K562 (cell line): Measurements from ENCODE around the gene C16orf92. TPM values are rescaled to one million over a fixed set of nuclear protein-coding genes. Genes with fewer than 3 reads are reported as not detected.
A peak's percentile ranks its signal among the peaks of the same experiment; 100 is the strongest.

ENCODE experiments used
- BACH1 ChIP-seq: fragments of 200-800 bp; sonication (Bioruptor generic); IDR thresholded peaks from 2 replicates; pipeline ENCODE4 v1.6.1; 2016; ENCODE audit warnings: missing genetic modification characterization, missing compliant biosample characterization
- CBFA2T2 ChIP-seq: fragments of 450-650 bp; conservative IDR thresholded peaks from 2 replicates; pipeline ENCODE4 v1.6.1; 2017; ENCODE audit warnings: mild to moderate bottlenecking
- CBX5 ChIP-seq: IDR thresholded peaks from 2 replicates; pipeline ENCODE4 v1.6.1; 2014; ENCODE audit warnings: low read depth, borderline replicate concordance
- FOS ChIP-seq: IDR thresholded peaks from 3 replicates; pipeline ENCODE4 v1.6.1; 2011; ENCODE audit not compliant: insufficient read length; ENCODE audit errors: extremely low read depth
- FOXA1 ChIP-seq: fragments of 450-650 bp; IDR thresholded peaks from 2 replicates; pipeline ENCODE4 v1.6.1; 2016; ENCODE audit warnings: mild to moderate bottlenecking, borderline replicate concordance
- GABPA ChIP-seq: fragments of 200-800 bp; sonication (Bioruptor generic); conservative IDR thresholded peaks from 2 replicates; pipeline ENCODE4 v1.6.1; 2016; ENCODE audit warnings: low read depth, missing genetic modification characterization, missing compliant biosample characterization
- HDAC3 ChIP-seq: fragments of 450-650 bp; IDR thresholded peaks from 2 replicates; pipeline ENCODE4 v1.6.1; 2018; ENCODE audit warnings: borderline replicate concordance, mild to moderate bottlenecking, moderate library complexity; ENCODE audit not compliant: partially characterized antibody
- MBD2 ChIP-seq: sonication (generic); IDR thresholded peaks from 2 replicates; pipeline ENCODE4 v1.6.1; 2016; ENCODE audit warnings: low read depth, borderline replicate concordance
- MEIS2 ChIP-seq: fragments of 450-650 bp; IDR thresholded peaks from 2 replicates; pipeline ENCODE4 v1.6.1; 2014; ENCODE audit warnings: mild to moderate bottlenecking; ENCODE audit not compliant: partially characterized antibody
- PHF21A ChIP-seq: fragments of 450-650 bp; IDR thresholded peaks from 2 replicates; pipeline ENCODE4 v1.6.1; 2017; ENCODE audit warnings: low read depth, borderline replicate concordance
- PHF8 ChIP-seq: fragments of 200-600 bp; sonication (generic); IDR thresholded peaks from 2 replicates; pipeline ENCODE4 v1.6.1; 2012; ENCODE audit warnings: mixed run types, mild to moderate bottlenecking, inconsistent platforms, low read length, moderate library complexity, borderline replicate concordance
- POLR2AphosphoS2 ChIP-seq: IDR thresholded peaks from 2 replicates; pipeline ENCODE4 v1.6.1; 2012; ENCODE audit warnings: low read length, improper control_type of control experiment
- SP2 ChIP-seq: IDR thresholded peaks from 2 replicates; pipeline ENCODE4 v1.6.1; 2011; ENCODE audit warnings: mild to moderate bottlenecking, low read depth, low read length, moderate library complexity; ENCODE audit not compliant: poor library complexity, severe bottlenecking; ENCODE audit errors: extremely low read depth
- TAF15 ChIP-seq: fragments of 200-400 bp; formaldehyde crosslinking; IDR thresholded peaks from 2 replicates; pipeline ENCODE4 v1.6.1; 2017; ENCODE audit warnings: mild to moderate bottlenecking, low read depth, low read length, moderate library complexity
- TOE1 ChIP-seq, 2 experiments: fragments of 450-650 bp in 1 of 2; sonication (generic) in 1 of 2; formaldehyde crosslinking in 1 of 2; IDR thresholded peaks; 2 replicates each; pipeline versions ENCODE4 v1.7.1 to v1.8.0; 2016 to 2022; ENCODE audit warnings: borderline replicate concordance in 2 of 2, mild to moderate bottlenecking in 2 of 2, antibody characterized with exemption in 1 of 2, inconsistent platforms in 1 of 2, low read depth in 1 of 2, missing genetic modification reagents in 1 of 2, moderate library complexity in 1 of 2
- ZBTB7A ChIP-seq: IDR thresholded peaks from 2 replicates; pipeline ENCODE4 v1.6.1; 2011; ENCODE audit warnings: low read depth, mild to moderate bottlenecking, low read length, moderate library complexity, borderline replicate concordance; ENCODE audit not compliant: control insufficient read depth
- ZFP30 ChIP-seq: fragments of 250-450 bp; sonication (Bioruptor Pico); IDR thresholded peaks from 2 replicates; pipeline ENCODE4 v1.8.0; 2022; ENCODE audit warnings: moderate library complexity, mild to moderate bottlenecking, inconsistent platforms, borderline replicate concordance
- ZNF584 ChIP-seq: fragments of 200-800 bp; sonication (Bioruptor generic); IDR thresholded peaks from 2 replicates; pipeline ENCODE4 v1.6.1; 2016; ENCODE audit warnings: low read depth, mild to moderate bottlenecking, missing genetic modification characterization, missing compliant biosample characterization
- ZNF707 ChIP-seq: fragments of 250-450 bp; sonication (Bioruptor Pico); conservative IDR thresholded peaks from 2 replicates; pipeline ENCODE4 v1.8.0; 2022; ENCODE audit warnings: inconsistent platforms, mild to moderate bottlenecking, moderate library complexity
- ZNF778 ChIP-seq: fragments of 450-650 bp; formaldehyde crosslinking; IDR thresholded peaks from 2 replicates; pipeline ENCODE4 v1.4.0; 2020; ENCODE audit warnings: mild to moderate bottlenecking, moderate library complexity
- ZSCAN29 ChIP-seq: fragments of 450-650 bp; IDR thresholded peaks from 2 replicates; pipeline ENCODE4 v1.6.1; 2017
- polyA plus RNA-seq, 8 experiments: library from polyadenylated mRNA; depleted of rRNA in 4 of 8; stranded (reverse) in 5 of 8; unstranded in 3 of 8; fragments of >200 nt; fragmentation: Nextera tagmentation in 2 of 8; fragmentation: Illumina TruSeq in 1 of 8; extraction: Ambion mirVana in 2 of 8; extraction: Trizol in 1 of 8; gene quantifications; 2 replicates each; pipeline versions ENCODE4 v1.2.1 to v1.2.3, GENCODE V29; 2011 to 2014; ENCODE audit warnings: inconsistent platforms in 1 of 8, missing spikeins in 1 of 8
- total RNA-seq, 7 experiments: library from RNA; depleted of rRNA in 6 of 7; stranded (reverse); fragments of >200 nt in 6 of 7; fragmentation: Illumina TruSeq in 2 of 7; extraction: Trizol in 2 of 7; gene quantifications; 2 replicates each; pipeline versions ENCODE4 v1.2.1 to v1.2.3, GENCODE V29; 2011 to 2021; ENCODE audit warnings: low replicate concordance in 1 of 7
- TF ChIP-seq, protein P1 (sequence below), 3 experiments: IDR thresholded peaks in 2 of 3; conservative IDR thresholded peaks in 1 of 3; 2 replicates each; pipeline ENCODE4 v1.5.1; 2011 to 2012; ENCODE audit warnings: low read length in 3 of 3, mild to moderate bottlenecking in 3 of 3, control low read depth in 2 of 3, improper control_type of control experiment in 1 of 3, inconsistent platforms in 1 of 3, low read depth in 1 of 3, mixed read lengths in 1 of 3, moderate library complexity in 1 of 3; ENCODE audit not compliant: insufficient read depth in 2 of 3
- TF ChIP-seq, protein P2 (sequence below), 2 experiments: fragments of 200-800 bp in 1 of 2; sonication (Bioruptor generic) in 1 of 2; sonication (generic) in 1 of 2; formaldehyde crosslinking in 1 of 2; IDR thresholded peaks in 1 of 2; conservative IDR thresholded peaks in 1 of 2; 2 replicates each; pipeline versions ENCODE4 v1.5.0 to v1.6.1; 2016 to 2020; ENCODE audit warnings: missing compliant biosample characterization in 1 of 2, missing genetic modification characterization in 1 of 2, missing genetic modification reagents in 1 of 2

Gene C16orf92
- total and polyA plus RNA-seq, 9 of the 15 experiments (the other 6 are each of a cell fraction or from before 2014, with no cell fraction given): not detected

DNA sequence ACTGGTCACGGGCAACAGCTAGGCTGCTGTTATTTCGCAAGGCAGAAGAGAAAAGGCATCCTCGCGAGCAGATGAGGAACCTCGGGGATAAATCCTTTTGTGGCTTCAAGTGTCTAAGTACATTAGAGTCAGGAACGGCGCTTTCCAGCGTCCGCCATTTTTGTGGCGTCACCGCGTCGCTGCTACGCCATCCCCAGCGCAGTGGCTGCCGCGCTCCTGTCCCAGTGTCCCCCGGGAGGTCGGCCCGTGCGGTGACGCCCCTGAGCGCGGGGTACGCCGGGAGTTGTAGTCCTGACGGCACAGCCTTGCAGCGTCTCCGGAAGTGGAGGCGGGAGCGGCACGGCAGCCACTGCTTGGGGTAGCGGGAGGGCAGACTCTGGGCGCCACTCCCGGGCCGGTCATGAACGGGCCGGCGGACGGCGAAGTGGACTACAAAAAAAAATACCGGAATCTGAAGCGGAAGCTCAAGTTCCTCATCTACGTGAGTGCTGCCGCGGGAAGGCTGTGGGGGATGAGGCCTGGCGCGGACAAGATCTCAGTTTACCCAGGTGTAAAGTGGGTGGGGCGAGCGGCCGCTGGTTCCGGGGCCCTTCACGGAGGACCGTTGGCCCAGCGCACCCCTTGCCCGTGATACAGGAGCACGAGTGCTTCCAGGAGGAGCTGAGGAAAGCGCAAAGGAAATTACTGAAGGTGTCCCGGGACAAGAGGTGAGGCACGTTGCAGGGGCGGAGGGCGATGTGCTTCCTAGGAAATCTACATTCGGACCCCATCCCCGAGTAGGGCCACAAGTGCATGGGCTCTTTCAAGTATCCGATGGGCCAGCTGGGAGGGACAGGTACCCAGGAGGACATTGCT lies 26.9 kb upstream of the C16orf92 start, which contains the start of gene INO80E (continued):
- TF ChIP-seq HDAC3 (no peak), FOXA1 (no peak), ZNF584 (CRISPR knock-in tag) (0 out of 2 replicates have a peak, but pooled peaks have one; percentile 53), CBFA2T2 (no peak), MBD2 (peak; percentile 73), POLR2AphosphoS2 (no peak), ZNF707 (CRISPR knock-in tag) (no peak), TOE1 (IDR thresholded peaks at IDR 0.05; ENCODE audit: borderline replicate concordance) (no peak), TOE1 (CRISPR knock-in tag; IDR thresholded peaks at IDR 0.05; ENCODE audit: borderline replicate concordance, low read depth) (no peak), ZSCAN29 (no peak), TAF15 (no peak), ZBTB7A (no peak), BACH1 (peak; percentile 44; the same call in 1 of the 2 replicates), SP2 (no peak), MEIS2 (no peak), ZNF778 (no peak), CBX5 (no peak), ZFP30 (CRISPR knock-in tag) (no peak), FOS (no peak), PHF21A (no peak), PHF8 (peak; percentile 86), GABPA (tag) (peak; percentile 90)
- TF ChIP-seq, protein P1, sequence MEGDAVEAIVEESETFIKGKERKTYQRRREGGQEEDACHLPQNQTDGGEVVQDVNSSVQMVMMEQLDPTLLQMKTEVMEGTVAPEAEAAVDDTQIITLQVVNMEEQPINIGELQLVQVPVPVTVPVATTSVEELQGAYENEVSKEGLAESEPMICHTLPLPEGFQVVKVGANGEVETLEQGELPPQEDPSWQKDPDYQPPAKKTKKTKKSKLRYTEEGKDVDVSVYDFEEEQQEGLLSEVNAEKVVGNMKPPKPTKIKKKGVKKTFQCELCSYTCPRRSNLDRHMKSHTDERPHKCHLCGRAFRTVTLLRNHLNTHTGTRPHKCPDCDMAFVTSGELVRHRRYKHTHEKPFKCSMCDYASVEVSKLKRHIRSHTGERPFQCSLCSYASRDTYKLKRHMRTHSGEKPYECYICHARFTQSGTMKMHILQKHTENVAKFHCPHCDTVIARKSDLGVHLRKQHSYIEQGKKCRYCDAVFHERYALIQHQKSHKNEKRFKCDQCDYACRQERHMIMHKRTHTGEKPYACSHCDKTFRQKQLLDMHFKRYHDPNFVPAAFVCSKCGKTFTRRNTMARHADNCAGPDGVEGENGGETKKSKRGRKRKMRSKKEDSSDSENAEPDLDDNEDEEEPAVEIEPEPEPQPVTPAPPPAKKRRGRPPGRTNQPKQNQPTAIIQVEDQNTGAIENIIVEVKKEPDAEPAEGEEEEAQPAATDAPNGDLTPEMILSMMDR (IDR thresholded peaks at IDR 0.05 in 2 of 3, conservative IDR thresholded peaks at IDR 0.05 in 1 of 3; ENCODE audit: insufficient read depth in 2 of 3, low read depth in 1 of 3, low read length in 3 of 3): no peak
- TF ChIP-seq, protein P2, sequence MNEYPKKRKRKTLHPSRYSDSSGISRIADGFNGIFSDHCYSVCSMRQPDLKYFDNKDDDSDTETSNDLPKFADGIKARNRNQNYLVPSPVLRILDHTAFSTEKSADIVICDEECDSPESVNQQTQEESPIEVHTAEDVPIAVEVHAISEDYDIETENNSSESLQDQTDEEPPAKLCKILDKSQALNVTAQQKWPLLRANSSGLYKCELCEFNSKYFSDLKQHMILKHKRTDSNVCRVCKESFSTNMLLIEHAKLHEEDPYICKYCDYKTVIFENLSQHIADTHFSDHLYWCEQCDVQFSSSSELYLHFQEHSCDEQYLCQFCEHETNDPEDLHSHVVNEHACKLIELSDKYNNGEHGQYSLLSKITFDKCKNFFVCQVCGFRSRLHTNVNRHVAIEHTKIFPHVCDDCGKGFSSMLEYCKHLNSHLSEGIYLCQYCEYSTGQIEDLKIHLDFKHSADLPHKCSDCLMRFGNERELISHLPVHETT (CRISPR knock-in tag; conservative IDR thresholded peaks at IDR 0.05 in 1 of 2, IDR thresholded peaks at IDR 0.05 in 1 of 2): peak in 1 of 2 experiments; percentile 78; a peak in 2 of 4 replicates
